Ovary (tissue), 9 donors: ENCODE measurements around the gene KCNN2. TPM values are rescaled to one million over a fixed set of nuclear protein-coding genes. Genes with fewer than 3 reads are reported as not detected.
"Not testable (repeated sequence)": the region's sequence is repeated elsewhere in the genome, so short reads cannot be mapped to it uniquely, and the experiment has no call there.

Experiments
- DNase-seq, 5 donors: peaks; one replicate each; pipeline ENCODE4 v3.0.0-alpha.2; 2019 to 2020
- H3K27ac ChIP-seq, 2 donors: fragments of 200-600 bp; one replicate each; pipeline versions ENCODE4 v1.5.1 to v1.8.0; 2019 to 2022
- H3K27me3 ChIP-seq: fragments of 200-600 bp; one replicate; pipeline ENCODE4 v1.8.0; 2022
- H3K36me3 ChIP-seq: fragments of 200-600 bp; sonication (generic); one replicate; pipeline ENCODE4 v1.5.1; 2019
- H3K4me1 ChIP-seq: one replicate; pipeline ENCODE4 v1.8.1; 2013; ENCODE audit warnings: mild to moderate bottlenecking, moderate library complexity; ENCODE audit not compliant: insufficient read depth
- H3K4me3 ChIP-seq: fragments of 200-600 bp; sonication (generic); one replicate; pipeline ENCODE4 v1.5.1; 2017
- H3K9me3 ChIP-seq, 2 donors: fragments of 200-600 bp in 1 of 2; sonication (generic) in 1 of 2; one replicate each; pipeline versions ENCODE4 v1.5.1 to v1.8.1; 2013 to 2019; ENCODE audit warnings: mild to moderate bottlenecking in 1 of 2, moderate library complexity in 1 of 2
- EP300 ChIP-seq: sonication (generic); formaldehyde crosslinking; IDR thresholded peaks from one replicate; pipeline ENCODE4 v1.6.1; 2017; ENCODE audit warnings: antibody characterized with exemption
- POLR2A ChIP-seq: fragments of 450-650 bp; IDR thresholded peaks from one replicate; pipeline ENCODE4 v1.6.1; 2017; ENCODE audit warnings: antibody characterized with exemption, mild to moderate bottlenecking, moderate library complexity
- WGBS, 3 donors: extraction: QIAGEN DNeasy Blood & Tissue Kit in 1 of 3; methylation state at CpG; one replicate each; pipeline versions ENCODE4 v1.1.5 to v1.1.7; 2013 to 2017; 5-methylcytosine and 5-hydroxymethylcytosine counted together
- intact Hi-C, 4 donors: fragments of 100-400 bp; cut with DNase I; formaldehyde crosslinking; loops; one replicate each; pipeline versions ENCODE4 v1.11.0 to v1.15.1; 2022 to 2023
- polyA plus RNA-seq, 2 donors: library from polyadenylated mRNA; stranded (reverse); fragments of 200-250 nt in 1 of 2; fragments of 350-450 nt in 1 of 2; fragmentation: Illumina TruSeq in 1 of 2; extraction: RNeasy Lipid Tissue Mini Kit (QIAGEN cat#74804) in 1 of 2; gene quantifications; one replicate each; pipeline ENCODE4 v1.2.3, GENCODE V29; 2013 to 2014
- total RNA-seq, 7 donors: library from RNA; depleted of rRNA in 2 of 7; stranded (reverse); fragments of >200 nt in 2 of 7; fragmentation: NEBNext Ultra II Directional in 3 of 7; extraction: Animal tissue kit (Norgen Biotek cat#: 25700) in 3 of 7; gene quantifications; one replicate each; pipeline versions ENCODE4 v1.1.0 to v1.2.4, GENCODE V29; 2016 to 2023
- TF ChIP-seq, protein P1 (sequence below), 3 donors: fragments of 450-650 bp in 2 of 3; fragments of 200-600 bp in 1 of 3; IDR thresholded peaks; one replicate each; pipeline versions ENCODE4 v1.5.1 to v1.8.0; 2016 to 2022; ENCODE audit warnings: antibody characterized with exemption in 3 of 3, mild to moderate bottlenecking in 1 of 3
- donor health status: DM: no; HTN: no; CAD: no; lungs with moderate emphysema.
- donor health status: DM: no; HTN: no; CAD: no.
- donor health status: Bipolar disorder and iron deficiency.
- donor health status: DM: yes; HTN: yes; CAD: no.
- donor health status: DM: no; HTN: no; CAD: no.
- donor health status: DM: yes; HTN: yes; CAD: no.

Gene KCNN2
- total and polyA plus RNA-seq, 9 donors, result 0.48 to 1.6 (median 0.96) TPM

DNA sequence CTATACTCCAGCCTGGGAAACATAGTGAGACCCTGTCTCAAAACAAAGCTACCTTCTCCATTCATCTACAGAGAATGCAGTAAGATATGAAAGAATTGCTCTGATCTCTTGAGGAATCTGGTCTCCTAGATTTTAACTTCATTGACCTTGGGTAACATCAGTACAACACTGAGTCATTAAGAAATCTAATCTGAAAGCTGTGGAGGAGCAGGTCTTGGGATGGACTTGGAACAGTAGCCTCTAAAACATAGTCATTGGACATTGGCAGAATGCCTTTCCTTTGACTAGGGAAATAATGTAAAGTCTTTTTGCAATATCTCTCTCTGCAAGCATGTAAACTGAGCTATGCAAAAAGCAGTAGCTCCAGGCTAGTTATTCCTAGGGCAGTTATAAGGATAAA is 58.1 kb downstream of the KCNN2 start:
- no peak overlapping the region for H3K27ac ChIP-seq
- intact Hi-C loops, result no loop called here
- H3K9me3 ChIP-seq, result no peaks in the 10 kb centered on the region
- no peaks in the 10 kb centered on the region for H3K36me3 ChIP-seq
- H3K4me3 ChIP-seq, result no peak overlapping the region
- H3K4me1 ChIP-seq, result no peaks in the 10 kb centered on the region
- H3K27me3 ChIP-seq, result no peaks in the 10 kb centered on the region
- no peak for TF ChIP-seq EP300
- TF ChIP-seq, protein P1, sequence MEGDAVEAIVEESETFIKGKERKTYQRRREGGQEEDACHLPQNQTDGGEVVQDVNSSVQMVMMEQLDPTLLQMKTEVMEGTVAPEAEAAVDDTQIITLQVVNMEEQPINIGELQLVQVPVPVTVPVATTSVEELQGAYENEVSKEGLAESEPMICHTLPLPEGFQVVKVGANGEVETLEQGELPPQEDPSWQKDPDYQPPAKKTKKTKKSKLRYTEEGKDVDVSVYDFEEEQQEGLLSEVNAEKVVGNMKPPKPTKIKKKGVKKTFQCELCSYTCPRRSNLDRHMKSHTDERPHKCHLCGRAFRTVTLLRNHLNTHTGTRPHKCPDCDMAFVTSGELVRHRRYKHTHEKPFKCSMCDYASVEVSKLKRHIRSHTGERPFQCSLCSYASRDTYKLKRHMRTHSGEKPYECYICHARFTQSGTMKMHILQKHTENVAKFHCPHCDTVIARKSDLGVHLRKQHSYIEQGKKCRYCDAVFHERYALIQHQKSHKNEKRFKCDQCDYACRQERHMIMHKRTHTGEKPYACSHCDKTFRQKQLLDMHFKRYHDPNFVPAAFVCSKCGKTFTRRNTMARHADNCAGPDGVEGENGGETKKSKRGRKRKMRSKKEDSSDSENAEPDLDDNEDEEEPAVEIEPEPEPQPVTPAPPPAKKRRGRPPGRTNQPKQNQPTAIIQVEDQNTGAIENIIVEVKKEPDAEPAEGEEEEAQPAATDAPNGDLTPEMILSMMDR (IDR thresholded peaks at IDR 0.05), result no peak
- no peak for TF ChIP-seq POLR2A
- DNase-seq, result no peak

DNA sequence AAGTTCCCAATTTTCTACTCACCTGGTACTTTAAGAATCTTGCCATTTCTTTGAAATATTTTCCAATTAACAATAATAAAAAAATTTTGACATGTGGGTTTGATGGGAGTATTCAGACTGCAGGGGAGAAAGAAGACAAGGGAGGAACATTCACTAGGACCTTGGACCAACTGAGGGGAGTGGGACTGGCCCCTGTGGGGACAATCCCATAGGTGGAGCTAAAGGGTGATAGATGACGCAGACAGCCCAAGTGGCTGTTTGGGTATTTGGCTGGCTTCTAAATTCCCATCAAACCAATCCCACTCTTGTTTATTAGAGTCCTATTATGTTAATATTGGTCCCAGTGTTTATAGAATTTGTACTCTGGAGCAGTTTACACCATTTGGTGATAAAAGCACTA is 65.3 kb downstream of the KCNN2 start:
- Histone ChIP-seq H3K9me3 (no peaks in the 10 kb centered on the region), H3K27ac (no peak overlapping the region), H3K27me3 (no peaks in the 10 kb centered on the region), H3K4me1 (no peaks in the 10 kb centered on the region), H3K4me3 (no peak overlapping the region), H3K36me3 (no peaks in the 10 kb centered on the region)
- intact Hi-C loops, result no loop called here
- DNase-seq, result no peak
- 95 to 100% (median 96%) methylated on average over 1 of the region's 1 CpG for WGBS, 3 donors
- no peak for TF ChIP-seq POLR2A

DNA sequence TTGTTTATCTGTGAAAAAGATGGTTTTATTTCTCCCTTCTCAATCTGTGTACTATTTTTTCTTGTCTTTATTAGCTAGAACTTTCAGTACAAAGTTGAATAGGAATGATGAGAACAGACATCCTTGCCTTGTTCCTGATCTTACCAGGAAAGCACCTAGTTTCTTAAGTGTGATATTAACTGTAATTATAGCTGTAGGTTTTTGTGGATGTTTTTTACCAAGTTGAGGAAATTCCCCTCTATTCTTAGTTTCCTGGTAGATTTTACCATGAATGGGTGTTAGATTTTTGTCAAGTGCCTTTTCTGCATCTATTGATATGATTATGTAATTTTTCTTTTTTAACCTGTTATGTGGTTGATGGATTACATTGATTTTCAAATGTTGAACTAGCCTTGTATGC is 68.7 kb downstream of the KCNN2 start:
- Histone ChIP-seq H3K36me3 (no peaks in the 10 kb centered on the region), H3K4me1 (no peaks in the 10 kb centered on the region), H3K9me3 (no peaks in the 10 kb centered on the region), H3K4me3 (no peak overlapping the region), H3K27me3 (no peaks in the 10 kb centered on the region), H3K27ac (no peak overlapping the region)
- DNase-seq, result no peak
- TF ChIP-seq EP300, result no peak
- TF ChIP-seq, protein P1 (IDR thresholded peaks at IDR 0.05), result no peak
- no peak for TF ChIP-seq POLR2A
- intact Hi-C loops, result no loop called here

DNA sequence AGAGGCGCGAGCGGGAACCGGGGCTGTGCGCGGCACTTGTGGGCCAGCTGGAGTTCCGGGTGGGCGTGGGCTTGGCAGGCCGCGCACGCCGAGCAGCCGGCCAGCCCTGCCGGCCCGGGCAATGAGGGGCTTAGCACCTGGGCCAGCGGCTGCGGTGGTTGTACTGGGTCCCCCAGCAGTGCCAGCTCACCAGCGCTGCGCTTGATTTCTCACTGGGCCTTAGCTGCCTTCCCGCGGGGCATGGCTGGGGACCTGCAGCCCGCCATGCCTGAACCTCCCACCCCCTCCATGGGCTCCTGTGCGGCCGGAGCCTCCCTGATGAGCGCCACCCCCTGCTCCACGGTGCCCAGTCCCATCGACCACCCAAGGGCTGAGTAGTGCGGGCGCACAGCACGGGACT is 70.8 kb downstream of the KCNN2 start:
- H3K27me3 ChIP-seq, H3K27ac ChIP-seq, H3K4me3 ChIP-seq, DNase-seq, H3K4me1 ChIP-seq, intact Hi-C loops, H3K9me3 ChIP-seq, H3K36me3 ChIP-seq: not testable (repeated sequence)
- WGBS, 3 donors, result 98% methylated on average over 29 to 30 of the region's 30 CpGs

DNA sequence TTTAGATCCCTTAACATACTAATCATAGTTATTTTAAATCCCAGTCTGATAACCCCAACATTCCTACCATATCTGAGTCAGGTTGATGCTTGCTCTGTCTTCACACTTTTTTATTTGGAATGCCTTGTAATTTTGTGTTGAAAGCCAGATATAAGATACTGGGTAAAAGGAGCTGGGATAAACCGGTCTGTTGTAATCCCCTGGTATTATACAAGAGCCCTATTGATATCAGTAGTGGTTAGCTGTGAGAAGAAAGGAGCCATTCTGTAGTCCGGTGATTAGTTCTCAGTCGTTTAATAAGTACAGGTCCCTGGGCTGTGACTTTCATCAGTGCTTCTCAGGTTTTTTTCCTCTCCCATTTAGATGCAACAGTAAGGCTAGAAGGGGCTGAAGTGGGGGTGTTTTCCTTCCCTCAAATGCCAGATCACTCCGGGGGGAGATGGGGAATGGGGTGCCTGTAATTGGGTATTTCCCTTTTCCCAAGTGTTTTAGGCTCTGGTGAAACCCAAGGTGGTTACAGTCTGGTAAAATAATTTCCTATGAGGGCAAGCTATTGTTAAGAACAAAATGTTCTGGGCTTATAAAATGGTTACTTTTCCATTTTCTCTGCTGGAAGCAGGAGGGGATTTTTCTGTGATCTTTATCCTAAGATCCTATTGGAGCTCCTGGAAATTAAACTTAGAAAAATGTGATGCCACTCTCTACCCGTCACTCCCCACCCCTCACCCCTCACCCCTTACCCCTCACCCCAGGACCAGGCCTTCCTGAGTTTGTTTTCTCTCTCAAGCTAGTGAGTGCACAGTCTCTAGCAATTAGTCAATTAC is 72.7 kb downstream of the KCNN2 start:
- DNase-seq, result no peak
- no peaks in the 10 kb centered on the region for H3K36me3 ChIP-seq
- TF ChIP-seq POLR2A, result no peak
- no peak for TF ChIP-seq EP300
- TF ChIP-seq, protein P1 (IDR thresholded peaks at IDR 0.05), result no peak
- H3K27me3 ChIP-seq, result no peaks in the 10 kb centered on the region
- H3K4me1 ChIP-seq, result no peaks in the 10 kb centered on the region
- H3K27ac ChIP-seq, result no peak overlapping the region
- WGBS, 3 donors, result 64 to 69% (median 66%) methylated on average over 5 of the region's 5 CpGs
- no peak overlapping the region for H3K4me3 ChIP-seq
- intact Hi-C loops, result no loop called here
- no peaks in the 10 kb centered on the region for H3K9me3 ChIP-seq
